ENCODE results near the gene LRP8. TPM values are rescaled to one million over a fixed set of nuclear protein-coding genes. Genes with fewer than 3 reads are reported as not detected.
A peak's percentile ranks its signal among the peaks of the same experiment; 100 is the strongest.

Gene LRP8
- total and polyA plus RNA-seq, 4 donors: 0.15 to 0.75 (median 0.29) TPM

GRCh38 chr1:53198241-53198651, 129.6 kb downstream of the LRP8 start:
- Histone ChIP-seq H3K4me1 (ENCODE audit: control insufficient read depth in 4 of 4, insufficient read depth in 4 of 4, low read length in 3 of 4) (peaks cover 9 to 64% (median 46%) of the 10 kb centered on the region in 4 donors), H3K27ac (ENCODE audit: low read depth in 1 of 2, low read length in 2 of 2) (peak overlapping the region; percentile 98 to 99), H3K27me3 (ENCODE audit: control insufficient read depth in 4 of 4, insufficient read depth in 4 of 4, low read length in 3 of 4) (no peaks in the 10 kb centered on the region), H3K36me3 (ENCODE audit: control insufficient read depth in 4 of 4, insufficient read depth in 3 of 4, low read depth in 1 of 4, low read length in 3 of 4) (peaks cover 6 to 23% (median 22%) of the 10 kb centered on the region in 4 donors), H3K9me3 (ENCODE audit: control insufficient read depth in 4 of 4, low read length in 3 of 4) (no peaks in the 10 kb centered on the region), H3K9ac (ENCODE audit: low read depth in 1 of 2, low read length in 2 of 2) (peak overlapping the region; percentile 91 to 97), H3K4me3 (ENCODE audit: low read depth in 1 of 3, low read length in 3 of 3) (peak overlapping the region in 2 of 3 donors; percentile 73 to 98)
- TF ChIP-seq HNF4G (IDR thresholded peaks at IDR 0.05) (peak; percentile 9), RAD21 (IDR thresholded peaks at IDR 0.05) (peak in 1 of 2 donors; percentile 32), CTCF (IDR thresholded peaks at IDR 0.05; ENCODE audit: low read depth, low read length, missing input control) (no peak), SP1 (IDR thresholded peaks at IDR 0.05) (peak; percentile 83), YY1 (IDR thresholded peaks at IDR 0.05) (no peak), GABPA (IDR thresholded peaks at IDR 0.05 in 1 of 2, conservative IDR thresholded peaks at IDR 0.05 in 1 of 2) (peak in 1 of 2 donors; percentile 38), FOXA1 (IDR thresholded peaks at IDR 0.05) (no peak), REST (IDR thresholded peaks at IDR 0.05) (peak; percentile 54), JUND (IDR thresholded peaks at IDR 0.05) (peak in 1 of 2 donors; percentile 21), ZBTB33 (IDR thresholded peaks at IDR 0.05) (peak; percentile 26), EGR1 (IDR thresholded peaks at IDR 0.05; ENCODE audit: low read depth in 2 of 2) (no peak), ATF3 (IDR thresholded peaks at IDR 0.05) (no peak), NR2F2 (IDR thresholded peaks at IDR 0.05) (no peak), TAF1 (conservative IDR thresholded peaks at IDR 0.05) (no peak), RXRA (IDR thresholded peaks at IDR 0.05) (peak; percentile 92 to 93), FOXA2 (IDR thresholded peaks at IDR 0.05) (no peak), MAX (IDR thresholded peaks at IDR 0.05) (peak; percentile 52), HNF4A (conservative IDR thresholded peaks at IDR 0.05) (peak; percentile 21 to 37)
- WGBS: 18% methylated on average over 4 of the region's 4 CpGs
- no peak for DNase-seq (ENCODE audit: low spot score)
